Measurements from ENCODE around the gene RAD21L1. TPM values are rescaled to one million over a fixed set of nuclear protein-coding genes. Genes with fewer than 3 reads are reported as not detected.

Gene RAD21L1
- polyA plus RNA-seq, 2 of the 4 experiments (the other 2 are of a cell fraction): not detected

DNA sequence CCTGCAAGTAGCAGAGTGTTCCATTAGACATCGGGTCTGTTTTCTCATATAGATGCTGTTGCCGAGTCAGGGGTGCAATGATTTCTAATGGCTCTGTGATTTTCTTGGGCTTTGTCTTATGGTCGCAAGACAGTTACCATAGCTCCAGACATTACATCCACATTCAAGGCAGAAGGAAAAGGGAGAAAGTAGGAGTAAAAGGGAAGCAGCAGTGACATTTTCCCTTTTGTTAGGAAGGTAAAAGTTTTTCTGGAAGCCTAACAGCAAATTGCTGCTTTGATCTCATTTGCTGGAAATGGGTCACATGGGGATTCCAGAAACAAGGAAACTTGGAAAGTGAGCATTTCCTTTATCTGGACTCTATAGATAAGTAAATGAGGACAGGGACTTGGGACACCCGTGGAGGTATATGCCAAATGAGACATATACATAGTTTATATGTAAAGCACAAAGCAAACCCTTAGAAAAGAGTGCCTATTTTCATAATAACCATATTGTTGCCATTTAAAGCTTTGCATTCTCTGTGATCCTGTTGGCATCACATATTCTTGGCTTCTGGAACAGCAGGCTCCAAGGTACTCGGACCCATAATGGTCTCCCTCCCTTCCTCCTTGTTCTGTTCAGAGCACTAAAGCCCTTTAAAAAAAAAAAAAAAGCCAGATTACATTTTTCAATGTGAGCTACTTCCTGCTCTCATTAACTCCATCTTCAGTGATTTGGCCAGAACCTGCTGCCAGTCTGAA, 22.9 kb upstream of the RAD21L1 start, which contains the start of gene C20orf202:
Gene C20orf202 (plus strand): TSS at position 693 of the 743 bp plus-strand sequence. CDS start 132 bp downstream, outside the sequence.
- H3K4me1 ChIP-seq: no peaks in the 10 kb centered on the region
- no peak within 1 kb of the TSS for H3K4me3 ChIP-seq
- H3K4me2 ChIP-seq: no peak within 1 kb of the TSS
- ChIA-PET CTCF (interaction anchor here (0.7 to 2.7 kb wide), 2 partner anchors 10 to 435 kb away, joined by 4 to 11 read pairs; no protein-coding TSS in a partner anchor), POLR2A (interaction anchor here (0.6 kb wide), 1 partner anchor 87 kb away, joined by 3 read pairs; no protein-coding TSS in a partner anchor)
- 53% methylated on average over 5 of the region's 5 CpGs for WGBS (ENCODE audit: missing lambda C conversion rate)
- no peaks in the 10 kb centered on the region for H3K9me3 ChIP-seq
- TF ChIP-seq CBX2 (IDR thresholded peaks at IDR 0.05; ENCODE audit: borderline replicate concordance, low read depth) (no peak), NR3C1 (IDR thresholded peaks at IDR 0.05) (no peak), ZSCAN20 (CRISPR knock-in tag; IDR thresholded peaks at IDR 0.05) (no peak), NPAS2 (CRISPR knock-in tag; IDR thresholded peaks at IDR 0.05; ENCODE audit: borderline replicate concordance) (no peak), HOXB5 (CRISPR knock-in tag; IDR thresholded peaks at IDR 0.05) (no peak), TP53 (CRISPR knock-in tag; IDR thresholded peaks at IDR 0.05) (no peak), ZFP36 (IDR thresholded peaks at IDR 0.05; ENCODE audit: borderline replicate concordance, partially characterized antibody) (no peak), ESRRA (IDR thresholded peaks at IDR 0.05; ENCODE audit: borderline replicate concordance, low read length) (no peak), FOSL2 (IDR thresholded peaks at IDR 0.05) (no peak), FOSL2 (CRISPR knock-in tag; IDR thresholded peaks at IDR 0.05) (no peak)
- TF ChIP-seq, protein P1, sequence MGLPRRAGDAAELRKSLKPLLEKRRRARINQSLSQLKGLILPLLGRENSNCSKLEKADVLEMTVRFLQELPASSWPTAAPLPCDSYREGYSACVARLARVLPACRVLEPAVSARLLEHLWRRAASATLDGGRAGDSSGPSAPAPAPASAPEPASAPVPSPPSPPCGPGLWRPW (IDR thresholded peaks at IDR 0.05): no peak
- DNase-seq (ENCODE audit: low read depth in 1 of 2, low spot score in 1 of 2) (no peak), ATAC-seq (no peak), FAIRE-seq (no peak)
- no peak within 1 kb of the TSS for H3K27ac ChIP-seq

DNA sequence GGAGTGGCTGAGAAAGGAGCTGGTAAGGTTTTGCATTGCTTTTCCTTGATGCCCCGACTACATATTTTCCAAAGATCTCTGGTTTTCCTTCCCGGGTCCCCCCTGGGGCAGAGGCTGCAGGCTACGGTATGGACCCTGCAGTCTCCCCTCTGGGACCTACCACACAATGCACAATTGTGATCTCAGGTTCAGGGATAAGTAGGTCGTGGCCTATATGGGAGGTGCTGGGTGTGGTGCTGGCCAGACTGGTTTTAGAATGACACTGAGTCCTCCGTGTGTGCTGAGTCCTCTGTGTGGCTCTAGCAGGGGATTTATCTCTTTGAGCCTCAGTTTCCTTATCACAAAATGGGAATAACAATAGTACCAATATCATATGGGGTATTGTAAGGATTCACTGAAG, 22.2 kb upstream of the RAD21L1 start:
- DNase-seq (ENCODE audit: low read depth in 1 of 2, low spot score in 1 of 2): no peak
- CTCF ChIA-PET: interaction anchor here (0.7 to 3.6 kb wide), 4 partner anchors 9 to 434 kb away, joined by 3 to 21 read pairs (median 8); no protein-coding TSS in a partner anchor
- no peak for FAIRE-seq
- no peak overlapping the region for H3K4me3 ChIP-seq
- no peak overlapping the region for H3K27ac ChIP-seq
- no peaks in the 10 kb centered on the region for H3K4me1 ChIP-seq
- TF ChIP-seq ZNF302 (CRISPR knock-in tag; IDR thresholded peaks at IDR 0.05) (no peak), ESRRA (IDR thresholded peaks at IDR 0.05; ENCODE audit: borderline replicate concordance, low read length) (no peak), RCOR1 (IDR thresholded peaks at IDR 0.05; ENCODE audit: low read depth, low read length) (no peak)
- TF ChIP-seq, protein P2, sequence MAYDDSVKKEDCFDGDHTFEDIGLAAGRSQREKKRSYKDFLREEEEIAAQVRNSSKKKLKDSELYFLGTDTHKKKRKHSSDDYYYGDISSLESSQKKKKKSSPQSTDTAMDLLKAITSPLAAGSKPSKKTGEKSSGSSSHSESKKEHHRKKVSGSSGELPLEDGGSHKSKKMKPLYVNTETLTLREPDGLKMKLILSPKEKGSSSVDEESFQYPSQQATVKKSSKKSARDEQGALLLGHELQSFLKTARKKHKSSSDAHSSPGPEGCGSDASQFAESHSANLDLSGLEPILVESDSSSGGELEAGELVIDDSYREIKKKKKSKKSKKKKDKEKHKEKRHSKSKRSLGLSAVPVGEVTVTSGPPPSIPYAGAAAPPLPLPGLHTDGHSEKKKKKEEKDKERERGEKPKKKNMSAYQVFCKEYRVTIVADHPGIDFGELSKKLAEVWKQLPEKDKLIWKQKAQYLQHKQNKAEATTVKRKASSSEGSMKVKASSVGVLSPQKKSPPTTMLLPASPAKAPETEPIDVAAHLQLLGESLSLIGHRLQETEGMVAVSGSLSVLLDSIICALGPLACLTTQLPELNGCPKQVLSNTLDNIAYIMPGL (CRISPR knock-in tag; IDR thresholded peaks at IDR 0.05; ENCODE audit: borderline replicate concordance): no peak
- WGBS (ENCODE audit: missing lambda C conversion rate): 21% methylated on average over 5 of the region's 5 CpGs
- POLR2A ChIA-PET: interaction anchor here (0.6 kb wide), 1 partner anchor 88 kb away, joined by 3 read pairs; no protein-coding TSS in a partner anchor
- no peak overlapping the region for H3K4me2 ChIP-seq
- no peak for ATAC-seq
- no peaks in the 10 kb centered on the region for H3K9me3 ChIP-seq

DNA sequence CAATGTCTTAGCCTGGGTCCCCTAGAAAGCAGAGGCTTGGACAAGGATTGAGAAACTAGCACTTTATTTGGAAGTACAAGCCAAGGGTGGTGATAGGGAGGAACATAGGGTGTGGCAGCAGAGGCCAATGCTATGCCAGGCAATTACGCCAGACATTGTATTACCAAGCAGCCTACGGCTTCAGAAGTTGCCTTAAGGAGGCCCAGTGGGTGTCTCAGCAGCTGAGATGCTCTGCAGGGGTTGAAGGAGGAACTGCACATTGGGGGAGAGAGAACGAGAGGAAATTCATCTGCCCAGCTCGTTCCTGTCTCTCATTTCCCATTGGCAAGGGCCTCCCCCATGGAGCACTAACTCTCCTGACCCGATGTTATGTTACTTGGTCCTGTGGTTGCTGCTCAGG, 21.7 kb upstream of the RAD21L1 start:
- Histone ChIP-seq H3K9me3 (no peaks in the 10 kb centered on the region), H3K4me3 (no peak overlapping the region), H3K27ac (no peak overlapping the region), H3K4me2 (no peak overlapping the region), H3K4me1 (no peaks in the 10 kb centered on the region)
- no peak for ATAC-seq
- TF ChIP-seq, protein P2 (CRISPR knock-in tag; IDR thresholded peaks at IDR 0.05; ENCODE audit: borderline replicate concordance): no peak
- TF ChIP-seq TP53 (CRISPR knock-in tag; IDR thresholded peaks at IDR 0.05) (no peak), TFCP2L1 (CRISPR knock-in tag; IDR thresholded peaks at IDR 0.05) (no peak)
- no peak for DNase-seq (ENCODE audit: low read depth in 1 of 2, low spot score in 1 of 2)
- ChIA-PET POLR2A (no interaction called here), CTCF (interaction anchor here (0.8 to 3.6 kb wide), 6 partner anchors 9 to 233 kb away, joined by 3 to 21 read pairs (median 4); no protein-coding TSS in a partner anchor)
- 53% methylated on average over 5 of the region's 5 CpGs for WGBS (ENCODE audit: missing lambda C conversion rate)
- no peak for FAIRE-seq
